HuH-7 (cell line): Measurements from ENCODE around the gene CAD.

Experiments
- DNase-seq: peaks from one replicate; pipeline ENCODE4 v3.0.0; 2011; ENCODE audit warnings: low spot score

CAD gene

GRCh38 chr2:27198627-27199026 is 18.5 kb upstream of the CAD start:
- no peak for DNase-seq

GRCh38 chr2:27199241-27199640 is 17.9 kb upstream of the CAD start:
- DNase-seq: no peak

- no peak for DNase-seq
Observed at GRCh38 chr2:27201675-27202074, 15.5 kb upstream of the CAD start.

GRCh38 chr2:27202854-27203253 is 14.3 kb upstream of the CAD start:
- DNase-seq: no peak

- DNase-seq: no peak
Observed at GRCh38 chr2:27203741-27204140, 13.4 kb upstream of the CAD start.

- no peak for DNase-seq
Observed at GRCh38 chr2:27204566-27204965, 12.6 kb upstream of the CAD start.

- no peak for DNase-seq
Observed at GRCh38 chr2:27205206-27205605, 12.0 kb upstream of the CAD start.

- DNase-seq: no peak
Observed at GRCh38 chr2:27206346-27206745, 10.8 kb upstream of the CAD start.

- no peak for DNase-seq
Observed at GRCh38 chr2:27208486-27209050, 8.6 kb upstream of the CAD start.

- peak; percentile 45 for DNase-seq
Observed at GRCh38 chr2:27209621-27210401, 7.4 kb upstream of the CAD start.

GRCh38 chr2:27211241-27211942 is 5.8 kb upstream of the CAD start:
- peak; percentile 28 for DNase-seq

- DNase-seq: peak; percentile 92
Observed at GRCh38 chr2:27211943-27212625, 5.1 kb upstream of the CAD start, which contains the start of the genes ATRAID and SLC5A6. ATRAID (plus strand) TSS chr2:27212041; CDS start chr2:27212369, 328 bp downstream. SLC5A6 (minus strand) TSS chr2:27212268; CDS start chr2:27207650, 4,618 bp downstream.

- DNase-seq: peak; percentile 43
Observed at GRCh38 chr2:27212626-27213471, 4.3 kb upstream of the CAD start.

GRCh38 chr2:27214941-27215340 is 2.2 kb upstream of the CAD start:
- DNase-seq: no peak

GRCh38 chr2:27216416-27217137 is 592 bp upstream of the CAD start:
- no peak for DNase-seq

- no peak for DNase-seq
Observed at GRCh38 chr2:27218614-27219013, 1.4 kb downstream of the CAD start.

GRCh38 chr2:27219091-27219490 is 1.9 kb downstream of the CAD start:
- DNase-seq: no peak

- no peak for DNase-seq
Observed at GRCh38 chr2:27220091-27220490, 2.9 kb downstream of the CAD start.

- DNase-seq: no peak
Observed at GRCh38 chr2:27221166-27221565, 4.0 kb downstream of the CAD start.

- no peak for DNase-seq
Observed at GRCh38 chr2:27222407-27222806, 5.2 kb downstream of the CAD start.

- no peak for DNase-seq
Observed at GRCh38 chr2:27223416-27223815, 6.2 kb downstream of the CAD start.
